HG03457 (cell line): Measurements from ENCODE around the gene FCN1.

Source experiments
- ATAC-seq: cut with Tn5 transposase; IDR thresholded peaks from one replicate; pipeline ENCODE4 v1.9.1; 2021; ENCODE audit warnings: moderate number of reproducible peaks; ENCODE audit not compliant: unreplicated experiment

The FCN1 gene

GRCh38 chr9:134880484-134881312 is 37.0 kb downstream of the FCN1 start, which contains the start of gene FCN2:
Gene FCN2, plus strand, starts transcription at chr9:134880810. Its CDS starts 12 bp downstream, at chr9:134880822.
- ATAC-seq = no peak

GRCh38 chr9:134879664-134880483 is 37.8 kb downstream of the FCN1 start:
- no peak for ATAC-seq

- ATAC-seq = no peak
Measured at GRCh38 chr9:134877541-134877940, 40.2 kb downstream of the FCN1 start.

- ATAC-seq = no peak
Measured at GRCh38 chr9:134875371-134875770, 42.3 kb downstream of the FCN1 start.

GRCh38 chr9:134872482-134873231 is 45.1 kb downstream of the FCN1 start:
- ATAC-seq = no peak

GRCh38 chr9:134871697-134872340 is 45.9 kb downstream of the FCN1 start:
- no peak for ATAC-seq

GRCh38 chr9:134870746-134871662 is 46.7 kb downstream of the FCN1 start:
- ATAC-seq = no peak

- no peak for ATAC-seq
Measured at GRCh38 chr9:134870301-134870694, 47.4 kb downstream of the FCN1 start.

- no peak for ATAC-seq
Measured at GRCh38 chr9:134869554-134870300, 48.0 kb downstream of the FCN1 start.

GRCh38 chr9:134868751-134869553 is 48.8 kb downstream of the FCN1 start:
- ATAC-seq = no peak

GRCh38 chr9:134867917-134868750 is 49.6 kb downstream of the FCN1 start:
- ATAC-seq = no peak

- ATAC-seq = no peak
Measured at GRCh38 chr9:134864821-134865190, 52.9 kb downstream of the FCN1 start.

- ATAC-seq = no peak
Measured at GRCh38 chr9:134863941-134864820, 53.5 kb downstream of the FCN1 start.

GRCh38 chr9:134863306-134863902 is 54.3 kb downstream of the FCN1 start:
- no peak for ATAC-seq

- ATAC-seq = no peak
Measured at GRCh38 chr9:134861595-134862334, 55.9 kb downstream of the FCN1 start.
